Esophagus mucosa (tissue), 1 donor: Measurements from ENCODE around the gene HOXD11. TPM values are rescaled to one million over a fixed set of nuclear protein-coding genes. Genes with fewer than 3 reads are reported as not detected.

Source experiments
- ATAC-seq: fragments of 200-7000 bp; cut with Tn5 transposase; one replicate; pipeline ENCODE4 v1.9.1; 2020
- total RNA-seq: library from RNA; stranded (reverse); gene quantifications from one replicate; pipeline ENCODE4 v1.2.4, GENCODE V29; 2023
- donor health status: DM: yes; HTN: yes; CAD: no.

The HOXD11 gene
- total RNA-seq, 1 donor from 2014 or later = not detected

- ATAC-seq = no peak
Measured at GRCh38 chr2:176122052-176122682, 15.1 kb downstream of the HOXD11 start.

- peak; percentile 42 for ATAC-seq
Measured at GRCh38 chr2:176122683-176123410, 15.8 kb downstream of the HOXD11 start, which contains the start of gene HOXD9. Gene HOXD9, plus strand, starts transcription at chr2:176122719. Its CDS starts 50 bp downstream, at chr2:176122769.

- no peak for ATAC-seq
Measured at GRCh38 chr2:176123411-176124109, 16.5 kb downstream of the HOXD11 start.

- ATAC-seq = no peak
Measured at GRCh38 chr2:176124110-176124946, 17.2 kb downstream of the HOXD11 start.

- no peak for ATAC-seq
Measured at GRCh38 chr2:176124947-176125771, 18.1 kb downstream of the HOXD11 start.

GRCh38 chr2:176125772-176126054 is 18.6 kb downstream of the HOXD11 start:
- ATAC-seq = no peak

- ATAC-seq = no peak
Measured at GRCh38 chr2:176126929-176127773, 20.1 kb downstream of the HOXD11 start.

GRCh38 chr2:176127774-176128072 is 20.6 kb downstream of the HOXD11 start:
- ATAC-seq = no peak

GRCh38 chr2:176128172-176128981 is 21.3 kb downstream of the HOXD11 start:
- ATAC-seq = no peak

GRCh38 chr2:176128982-176129796 is 22.1 kb downstream of the HOXD11 start, which contains the start of gene HOXD8:
Gene HOXD8, plus strand, starts transcription at chr2:176129705. Its CDS starts 662 bp downstream, at chr2:176130367.
- ATAC-seq = peak; percentile 66

GRCh38 chr2:176129813-176130146 is 22.7 kb downstream of the HOXD11 start:
- ATAC-seq = peak; percentile 36

GRCh38 chr2:176130147-176130956 is 23.3 kb downstream of the HOXD11 start:
- ATAC-seq = peak; percentile 24

- no peak for ATAC-seq
Measured at GRCh38 chr2:176130957-176131847, 24.1 kb downstream of the HOXD11 start.

- ATAC-seq = no peak
Measured at GRCh38 chr2:176131848-176132158, 24.7 kb downstream of the HOXD11 start.

GRCh38 chr2:176132205-176133171 is 25.4 kb downstream of the HOXD11 start:
- no peak for ATAC-seq

- ATAC-seq = no peak
Measured at GRCh38 chr2:176133389-176133788, 26.3 kb downstream of the HOXD11 start.
